HepG2 (cell line): ENCODE measurements around the gene SRRT. TPM values are rescaled to one million over a fixed set of nuclear protein-coding genes. Genes with fewer than 3 reads are reported as not detected.

Experiments
- ATAD3A ChIP-seq: sonication (generic); formaldehyde crosslinking; IDR thresholded peaks from 2 replicates; pipeline ENCODE4 v1.4.0; 2020; ENCODE audit warnings: missing genetic modification reagents
- BORCS8-MEF2B ChIP-seq: sonication (generic); formaldehyde crosslinking; IDR thresholded peaks from 2 replicates; pipeline ENCODE4 v1.8.0; 2022; ENCODE audit warnings: mild to moderate bottlenecking, missing genetic modification reagents
- CBX2 ChIP-seq, 2 experiments: fragments of 200-600 bp in 1 of 2; sonication (generic); formaldehyde crosslinking in 1 of 2; IDR thresholded peaks; 2 replicates each; pipeline versions ENCODE4 v1.7.0 to v1.8.1; 2018 to 2022; ENCODE audit warnings: low read depth in 2 of 2, low read length in 1 of 2, mild to moderate bottlenecking in 1 of 2, missing genetic modification reagents in 1 of 2
- DR1 ChIP-seq: sonication (generic); formaldehyde crosslinking; IDR thresholded peaks from 2 replicates; pipeline ENCODE4 v1.8.0; 2021; ENCODE audit warnings: mild to moderate bottlenecking, missing genetic modification reagents, inconsistent platforms
- EZH2 ChIP-seq: conservative IDR thresholded peaks from 2 replicates; pipeline ENCODE4 v1.6.1; 2012; ENCODE audit warnings: mild to moderate bottlenecking, low read depth, low read length, moderate library complexity
- FOXO4 ChIP-seq: sonication (generic); formaldehyde crosslinking; conservative IDR thresholded peaks from 2 replicates; pipeline ENCODE4 v1.8.1; 2023; ENCODE audit warnings: missing genetic modification reagents
- HNRNPLL ChIP-seq: fragments of 200-400 bp; formaldehyde crosslinking; IDR thresholded peaks from 2 replicates; pipeline ENCODE4 v1.6.1; 2017; ENCODE audit warnings: mild to moderate bottlenecking, low read depth, low read length; ENCODE audit not compliant: poor library complexity, severe bottlenecking
- HOXA3 ChIP-seq: sonication (generic); formaldehyde crosslinking; IDR thresholded peaks from 2 replicates; pipeline ENCODE4 v1.5.0; 2020; ENCODE audit warnings: missing genetic modification reagents
- IKZF1 ChIP-seq: fragments of 450-650 bp; IDR thresholded peaks from 2 replicates; pipeline ENCODE4 v1.7.1; 2016
- NCOR1 ChIP-seq: fragments of 200-600 bp; sonication (generic); IDR thresholded peaks from 2 replicates; pipeline ENCODE4 v1.7.0; 2017; ENCODE audit warnings: antibody characterized with exemption, low read length, borderline replicate concordance
- NFIC ChIP-seq: IDR thresholded peaks from 2 replicates; pipeline ENCODE4 v1.6.1; 2012; ENCODE audit warnings: mild to moderate bottlenecking, low read length, inconsistent platforms
- PCBP2 ChIP-seq: fragments of 200-400 bp; formaldehyde crosslinking; optimal IDR thresholded peaks from 2 replicates; pipeline ENCODE3; 2018; ENCODE audit warnings: low read length, low read depth; ENCODE audit not compliant: poor library complexity, severe bottlenecking
- POLR2G ChIP-seq: fragments of 200-400 bp; formaldehyde crosslinking; IDR thresholded peaks from 2 replicates; pipeline ENCODE4 v1.6.1; 2018; ENCODE audit warnings: mild to moderate bottlenecking, low read depth, low read length, moderate library complexity
- RXRB ChIP-seq: IDR thresholded peaks from 2 replicates; pipeline ENCODE4 v1.6.1; 2016; ENCODE audit warnings: borderline replicate concordance, missing genetic modification reagents, missing compliant biosample characterization
- SATB2 ChIP-seq: sonication (generic); formaldehyde crosslinking; IDR thresholded peaks from 2 replicates; pipeline ENCODE4 v1.5.0; 2020; ENCODE audit warnings: missing genetic modification reagents
- SIX1 ChIP-seq: sonication (generic); formaldehyde crosslinking; IDR thresholded peaks from 2 replicates; pipeline ENCODE4 v1.4.0; 2020; ENCODE audit warnings: missing genetic modification reagents, borderline replicate concordance
- SP5 ChIP-seq: IDR thresholded peaks from 2 replicates; pipeline ENCODE4 v1.6.1; 2016; ENCODE audit warnings: low read depth, borderline replicate concordance
- SUZ12 ChIP-seq: fragments of 150-350 bp; IDR thresholded peaks from 2 replicates; pipeline ENCODE4 v1.6.1; 2014; ENCODE audit warnings: low read depth, low read length
- TGIF2 ChIP-seq: IDR thresholded peaks from 2 replicates; pipeline ENCODE4 v1.6.1; 2016; ENCODE audit warnings: control low read depth, missing compliant biosample characterization
- TMF1 ChIP-seq: sonication (generic); formaldehyde crosslinking; IDR thresholded peaks from 2 replicates; pipeline ENCODE4 v1.8.1; 2022; ENCODE audit warnings: low read depth, missing genetic modification reagents
- XRCC5 ChIP-seq: fragments of 200-400 bp; formaldehyde crosslinking; optimal IDR thresholded peaks from 2 replicates; pipeline ENCODE3; 2017; ENCODE audit warnings: mild to moderate bottlenecking, low read length
- ZC3H13 ChIP-seq: sonication (generic); formaldehyde crosslinking; IDR thresholded peaks from 2 replicates; pipeline ENCODE4 v1.8.1; 2023; ENCODE audit warnings: mild to moderate bottlenecking, missing genetic modification reagents, moderate library complexity
- ZFP37 ChIP-seq: sonication (generic); formaldehyde crosslinking; IDR thresholded peaks from 2 replicates; pipeline ENCODE4 v1.4.0; 2020; ENCODE audit warnings: missing genetic modification reagents, borderline replicate concordance
- ZNF207 ChIP-seq: fragments of 450-650 bp; IDR thresholded peaks from 2 replicates; pipeline ENCODE4 v1.6.1; 2016; ENCODE audit warnings: antibody characterized with exemption, borderline replicate concordance
- ZNF274 ChIP-seq: sonication (generic); formaldehyde crosslinking; IDR thresholded peaks from 2 replicates; pipeline ENCODE4 v1.5.1; 2020; ENCODE audit warnings: mild to moderate bottlenecking, missing genetic modification reagents
- ZNF329 ChIP-seq: sonication (generic); formaldehyde crosslinking; IDR thresholded peaks from 2 replicates; pipeline ENCODE4 v1.9.0; 2021; ENCODE audit warnings: low read depth, mild to moderate bottlenecking, missing genetic modification reagents
- ZNF383 ChIP-seq: sonication (generic); formaldehyde crosslinking; IDR thresholded peaks from 2 replicates; pipeline ENCODE4 v1.4.0; 2020; ENCODE audit warnings: missing genetic modification reagents, mild to moderate bottlenecking, borderline replicate concordance
- ZNF414 ChIP-seq: sonication (generic); formaldehyde crosslinking; IDR thresholded peaks from 2 replicates; pipeline ENCODE4 v1.5.0; 2020; ENCODE audit warnings: missing genetic modification reagents
- ZNF660 ChIP-seq: sonication (generic); formaldehyde crosslinking; IDR thresholded peaks from 2 replicates; pipeline ENCODE4 v1.5.1; 2020; ENCODE audit warnings: mild to moderate bottlenecking, low read depth, missing genetic modification reagents, borderline replicate concordance
- ZNF678 ChIP-seq: sonication (generic); formaldehyde crosslinking; IDR thresholded peaks from 2 replicates; pipeline ENCODE4 v1.4.0; 2020; ENCODE audit warnings: mild to moderate bottlenecking, missing genetic modification reagents
- polyA plus RNA-seq, 8 experiments: library from polyadenylated mRNA; depleted of rRNA in 3 of 8; stranded (reverse) in 7 of 8; unstranded in 1 of 8; fragments of >200 nt; fragmentation: Illumina TruSeq in 4 of 8; extraction: Trizol in 4 of 8; gene quantifications; 2 replicates each; pipeline versions ENCODE4 v1.2.1 to v1.2.3, GENCODE V29; 2011 to 2016; ENCODE audit warnings: low read depth in 4 of 8, missing spikeins in 1 of 8, mixed read lengths in 1 of 8; ENCODE audit not compliant: insufficient read depth in 1 of 8
- total RNA-seq, 5 experiments: library from RNA; depleted of rRNA; stranded (reverse); fragments of >200 nt; fragmentation: Illumina TruSeq; extraction: Trizol; gene quantifications; 2 replicates each; pipeline ENCODE4 v1.2.3, GENCODE V29; 2016; ENCODE audit warnings: low read depth in 1 of 5

SRRT gene
- total and polyA plus RNA-seq, 2 of the 13 experiments (the other 11 are each of a cell fraction or from before 2014, with no cell fraction given), result 26.2 to 106 TPM

- no peak for TF ChIP-seq ZNF329 (CRISPR knock-in tag)
- no peak for TF ChIP-seq TMF1 (CRISPR knock-in tag)
- no peak for TF ChIP-seq NFIC
- TF ChIP-seq ZNF660 (CRISPR knock-in tag), result no peak
- TF ChIP-seq IKZF1, result no peak
- no peak for TF ChIP-seq SUZ12
- no peak for TF ChIP-seq SP5 (CRISPR knock-in tag)
- TF ChIP-seq POLR2G, result no peak
- no peak for TF ChIP-seq HNRNPLL
- TF ChIP-seq DR1 (CRISPR knock-in tag), result no peak
- no peak for TF ChIP-seq RXRB (CRISPR knock-in tag)
- no peak for TF ChIP-seq EZH2
- no peak for TF ChIP-seq XRCC5
- TF ChIP-seq HOXA3 (CRISPR knock-in tag), result no peak
- TF ChIP-seq ZNF274 (CRISPR knock-in tag), result no peak
- no peak for TF ChIP-seq SIX1 (CRISPR knock-in tag)
- no peak for TF ChIP-seq ZNF383 (CRISPR knock-in tag)
- no peak for TF ChIP-seq ZNF207
- TF ChIP-seq ZNF678 (CRISPR knock-in tag), result no peak
- TF ChIP-seq FOXO4, result 0 out of 2 replicates have a peak, but pooled peaks have one; percentile 72
- TF ChIP-seq TGIF2 (CRISPR knock-in tag), result no peak
- TF ChIP-seq ZC3H13, result no peak
- no peak for TF ChIP-seq SATB2 (CRISPR knock-in tag)
- no peak for TF ChIP-seq ZFP37
- TF ChIP-seq PCBP2, result no peak
- no peak for TF ChIP-seq CBX2 (IDR thresholded peaks at IDR 0.05; ENCODE audit: low read depth, low read length)
- no peak for TF ChIP-seq CBX2 (CRISPR knock-in tag; IDR thresholded peaks at IDR 0.05; ENCODE audit: low read depth)
- TF ChIP-seq ZNF414, result no peak
- TF ChIP-seq NCOR1, result no peak
- no peak for TF ChIP-seq ATAD3A
- TF ChIP-seq BORCS8-MEF2B (CRISPR knock-in tag), result 0 out of 2 replicates have a peak, but pooled peaks have one; percentile 52
These were observed 49.0 kb upstream of the SRRT start (continued) for GRCh38 chr7:100825751-100826513.
